Measurements from ENCODE around the gene TTLL12.

DNA sequence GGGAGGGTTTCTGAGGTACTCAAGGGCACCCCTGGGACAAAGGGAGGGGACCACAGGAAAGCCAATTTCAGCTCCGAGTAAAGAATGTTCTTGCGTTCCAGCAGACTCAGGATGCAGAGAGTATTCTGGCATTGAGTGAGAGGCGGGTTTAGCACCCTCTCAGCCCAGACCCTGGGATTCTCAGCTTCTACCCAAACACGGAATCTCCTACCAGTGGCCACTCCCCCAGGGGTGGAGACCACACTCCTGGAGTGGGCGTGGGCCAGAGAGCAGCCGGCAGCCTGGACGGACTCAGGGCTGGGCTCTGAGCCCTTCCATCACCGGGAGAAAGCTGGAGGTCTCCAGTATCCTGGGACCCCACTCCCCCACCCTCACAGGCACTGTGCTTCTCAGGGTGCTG, 26.1 kb upstream of the TTLL12 start:
- no peak for TF ChIP-seq POLR2A (IDR thresholded peaks at IDR 0.05)
- TF ChIP-seq, protein P1, sequence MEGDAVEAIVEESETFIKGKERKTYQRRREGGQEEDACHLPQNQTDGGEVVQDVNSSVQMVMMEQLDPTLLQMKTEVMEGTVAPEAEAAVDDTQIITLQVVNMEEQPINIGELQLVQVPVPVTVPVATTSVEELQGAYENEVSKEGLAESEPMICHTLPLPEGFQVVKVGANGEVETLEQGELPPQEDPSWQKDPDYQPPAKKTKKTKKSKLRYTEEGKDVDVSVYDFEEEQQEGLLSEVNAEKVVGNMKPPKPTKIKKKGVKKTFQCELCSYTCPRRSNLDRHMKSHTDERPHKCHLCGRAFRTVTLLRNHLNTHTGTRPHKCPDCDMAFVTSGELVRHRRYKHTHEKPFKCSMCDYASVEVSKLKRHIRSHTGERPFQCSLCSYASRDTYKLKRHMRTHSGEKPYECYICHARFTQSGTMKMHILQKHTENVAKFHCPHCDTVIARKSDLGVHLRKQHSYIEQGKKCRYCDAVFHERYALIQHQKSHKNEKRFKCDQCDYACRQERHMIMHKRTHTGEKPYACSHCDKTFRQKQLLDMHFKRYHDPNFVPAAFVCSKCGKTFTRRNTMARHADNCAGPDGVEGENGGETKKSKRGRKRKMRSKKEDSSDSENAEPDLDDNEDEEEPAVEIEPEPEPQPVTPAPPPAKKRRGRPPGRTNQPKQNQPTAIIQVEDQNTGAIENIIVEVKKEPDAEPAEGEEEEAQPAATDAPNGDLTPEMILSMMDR (IDR thresholded peaks at IDR 0.05): no peak
